Thoracic aorta (tissue), 2 donors: ENCODE data around the gene ORM2. TPM values are rescaled to one million over a fixed set of nuclear protein-coding genes. Genes with fewer than 3 reads are reported as not detected.
"Not testable (repeated sequence)": the region's sequence is repeated elsewhere in the genome, so short reads cannot be mapped to it uniquely, and the experiment has no call there.

ENCODE experiments used
- ATAC-seq: fragments of 150-250 bp; one replicate; pipeline ENCODE4 v1.8.0; 2017; ENCODE audit warnings: low read depth; ENCODE audit not compliant: insufficient number of reproducible peaks, low FRiP score
- DNase-seq: peaks from one replicate; pipeline ENCODE4 v3.0.0-alpha.2; 2020; ENCODE audit warnings: low spot score
- H3K27ac ChIP-seq, 2 donors: fragments of 200-600 bp; sonication (generic); 1 replicate in 1 of 2; 2 replicates in 1 of 2; pipeline ENCODE4 v1.5.1; 2016; ENCODE audit warnings: mild to moderate bottlenecking in 2 of 2, moderate library complexity in 2 of 2
- H3K27me3 ChIP-seq: fragments of 200-600 bp; sonication (generic); replicated peaks from 2 replicates; pipeline ENCODE4 v1.6.0; 2016; ENCODE audit warnings: mild to moderate bottlenecking; ENCODE audit not compliant: insufficient read depth
- H3K36me3 ChIP-seq: fragments of 200-600 bp; sonication (generic); one replicate; pipeline ENCODE4 v1.5.1; 2016
- H3K4me1 ChIP-seq, 2 donors: fragments of 200-600 bp; sonication (generic); 1 replicate in 1 of 2; 2 replicates in 1 of 2; pipeline versions ENCODE4 v1.5.1 to v1.6.0; 2016; ENCODE audit warnings: low read depth in 2 of 2, mild to moderate bottlenecking in 1 of 2; ENCODE audit not compliant: control insufficient read depth in 1 of 2
- H3K4me3 ChIP-seq: fragments of 200-600 bp; sonication (generic); 2 replicates; pipeline ENCODE4 v1.5.1; 2016; ENCODE audit warnings: mild to moderate bottlenecking
- H3K9me3 ChIP-seq: fragments of 200-600 bp; sonication (generic); 2 replicates; pipeline ENCODE4 v1.5.1; 2016
- total RNA-seq, 2 donors: library from RNA; depleted of rRNA; stranded (reverse); fragments of >200 nt; gene quantifications; one replicate each; pipeline versions ENCODE4 v1.1.0 to v1.2.3, GENCODE V29; 2016
- TF ChIP-seq, protein P1 (sequence below): fragments of 200-600 bp; sonication (generic); IDR thresholded peaks from one replicate; pipeline ENCODE4 v1.5.1; 2019; ENCODE audit warnings: antibody characterized with exemption

ORM2 gene
- total RNA-seq, 2 donors from 2014 or later: not detected

GRCh38 chr9:114333718-114334117 is 4.0 kb downstream of the ORM2 start:
- not testable (repeated sequence) for H3K9me3 ChIP-seq, H3K4me3 ChIP-seq, ATAC-seq, H3K4me1 ChIP-seq, H3K27me3 ChIP-seq, DNase-seq, H3K27ac ChIP-seq
- peaks cover 24% of the 10 kb centered on the region for H3K36me3 ChIP-seq

GRCh38 chr9:114334490-114334889 is 4.8 kb downstream of the ORM2 start:
- no peak overlapping the region for H3K4me3 ChIP-seq
- H3K27ac ChIP-seq: no peak overlapping the region
- H3K9me3 ChIP-seq: no peaks in the 10 kb centered on the region
- peaks cover 29% of the 10 kb centered on the region for H3K36me3 ChIP-seq
- ATAC-seq: no peak
- no peak for DNase-seq
- TF ChIP-seq, protein P1, sequence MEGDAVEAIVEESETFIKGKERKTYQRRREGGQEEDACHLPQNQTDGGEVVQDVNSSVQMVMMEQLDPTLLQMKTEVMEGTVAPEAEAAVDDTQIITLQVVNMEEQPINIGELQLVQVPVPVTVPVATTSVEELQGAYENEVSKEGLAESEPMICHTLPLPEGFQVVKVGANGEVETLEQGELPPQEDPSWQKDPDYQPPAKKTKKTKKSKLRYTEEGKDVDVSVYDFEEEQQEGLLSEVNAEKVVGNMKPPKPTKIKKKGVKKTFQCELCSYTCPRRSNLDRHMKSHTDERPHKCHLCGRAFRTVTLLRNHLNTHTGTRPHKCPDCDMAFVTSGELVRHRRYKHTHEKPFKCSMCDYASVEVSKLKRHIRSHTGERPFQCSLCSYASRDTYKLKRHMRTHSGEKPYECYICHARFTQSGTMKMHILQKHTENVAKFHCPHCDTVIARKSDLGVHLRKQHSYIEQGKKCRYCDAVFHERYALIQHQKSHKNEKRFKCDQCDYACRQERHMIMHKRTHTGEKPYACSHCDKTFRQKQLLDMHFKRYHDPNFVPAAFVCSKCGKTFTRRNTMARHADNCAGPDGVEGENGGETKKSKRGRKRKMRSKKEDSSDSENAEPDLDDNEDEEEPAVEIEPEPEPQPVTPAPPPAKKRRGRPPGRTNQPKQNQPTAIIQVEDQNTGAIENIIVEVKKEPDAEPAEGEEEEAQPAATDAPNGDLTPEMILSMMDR: no peak
- H3K4me1 ChIP-seq: no peaks in the 10 kb centered on the region
- H3K27me3 ChIP-seq: no peaks in the 10 kb centered on the region

GRCh38 chr9:114335745-114336144 is 6.1 kb downstream of the ORM2 start:
- Histone ChIP-seq H3K27ac (no peak overlapping the region), H3K36me3 (peaks cover 42% of the 10 kb centered on the region), H3K27me3 (no peaks in the 10 kb centered on the region), H3K4me3 (no peak overlapping the region), H3K9me3 (no peaks in the 10 kb centered on the region), H3K4me1 (no peaks in the 10 kb centered on the region)
- ATAC-seq (no peak), DNase-seq (no peak)
- TF ChIP-seq, protein P1: no peak

DNA sequence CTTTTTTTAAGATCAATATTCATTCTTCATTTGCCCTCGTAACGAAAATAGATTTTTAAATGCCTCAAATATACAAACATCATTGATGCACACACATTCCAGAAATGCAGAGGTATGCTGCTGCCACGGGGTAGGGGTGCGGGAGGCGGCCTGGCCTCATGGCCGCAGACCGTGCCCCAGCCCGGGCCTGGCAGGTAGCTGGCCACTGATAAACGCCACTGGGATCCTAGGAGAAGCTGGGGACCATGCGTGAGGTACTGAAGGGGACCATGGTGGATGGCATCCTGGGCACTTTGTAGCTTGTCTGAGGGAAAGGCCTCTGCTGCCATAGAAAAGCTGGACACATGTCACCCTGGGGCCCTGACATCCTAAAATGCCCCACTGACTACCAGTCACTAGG is 6.5 kb downstream of the ORM2 start:
- Histone ChIP-seq H3K4me3 (no peak overlapping the region), H3K27ac (no peak overlapping the region), H3K9me3 (no peaks in the 10 kb centered on the region), H3K4me1 (no peaks in the 10 kb centered on the region), H3K27me3 (no peaks in the 10 kb centered on the region), H3K36me3 (peaks cover 46% of the 10 kb centered on the region)
- ATAC-seq (no peak), DNase-seq (no peak)
- TF ChIP-seq, protein P1: no peak

- Histone ChIP-seq H3K27me3 (no peaks in the 10 kb centered on the region), H3K9me3 (no peaks in the 10 kb centered on the region), H3K27ac (no peak overlapping the region), H3K4me1 (no peaks in the 10 kb centered on the region), H3K36me3 (peaks cover 53% of the 10 kb centered on the region), H3K4me3 (no peak overlapping the region)
- no peak for ATAC-seq
- DNase-seq: no peak
- TF ChIP-seq, protein P1: no peak
Measured at GRCh38 chr9:114336699-114337395, 7.2 kb downstream of the ORM2 start.

DNA sequence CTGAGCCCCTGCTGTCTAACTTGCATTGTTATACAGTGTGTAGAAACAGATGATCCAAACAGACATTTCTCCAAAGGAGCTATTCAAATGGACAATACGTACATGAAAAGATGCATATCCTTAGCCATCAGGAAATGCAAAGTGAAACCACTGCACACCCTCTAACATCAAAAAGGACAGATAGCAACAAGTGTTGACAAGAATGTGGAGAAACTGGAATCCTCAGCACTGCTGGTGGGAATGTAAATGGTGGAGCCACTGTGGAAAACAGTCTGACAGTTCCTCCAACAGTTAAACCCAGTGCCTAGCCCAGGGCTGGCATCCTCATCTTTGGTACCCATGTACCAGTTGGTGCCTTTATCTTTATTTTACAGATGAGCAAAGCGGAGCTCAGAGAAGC is 8.5 kb downstream of the ORM2 start:
- Histone ChIP-seq H3K27ac (no peak overlapping the region), H3K9me3 (no peaks in the 10 kb centered on the region), H3K36me3 (peaks cover 61% of the 10 kb centered on the region), H3K4me1 (no peaks in the 10 kb centered on the region), H3K27me3 (no peaks in the 10 kb centered on the region), H3K4me3 (no peak overlapping the region)
- ATAC-seq (no peak), DNase-seq (no peak)
- TF ChIP-seq, protein P1: no peak
